ENCODE measurements around the gene KSR1.

GRCh38 chr17:27588354-27588753 is 132.1 kb downstream of the KSR1 start:
- TF ChIP-seq CTCF (IDR thresholded peaks at IDR 0.05) (no peak), POLR2A (IDR thresholded peaks at IDR 0.05) (no peak)

All from uterus (tissue), 2 donors.